Diencephalon (tissue), 1 donor: ENCODE measurements around the gene RIOX2. TPM values are rescaled to one million over a fixed set of nuclear protein-coding genes. Genes with fewer than 3 reads are reported as not detected.

ENCODE experiments used
- total RNA-seq: library from RNA; depleted of rRNA; stranded (reverse); fragments of >200 nt; gene quantifications from one replicate; pipeline ENCODE4 v1.2.3, GENCODE V29; 2014

Gene RIOX2
- total RNA-seq = 27.7 TPM

GRCh38 chr3:97971679-97972567 is at the start of gene RIOX2:
RIOX2 (minus strand) TSS chr3:97972431; CDS start chr3:97967593, 4,838 bp downstream.

Other genes with a start within 250 kb of the RIOX2 start
- gene ARL6, start 207.7 kb downstream of the RIOX2 start, total RNA-seq = 57.2 TPM
- 9.2 TPM for gene CRYBG3, start 150.4 kb downstream of the RIOX2 start, total RNA-seq
- gene GABRR3, start 62.9 kb upstream of the RIOX2 start, total RNA-seq = not detected
- gene OR5AC2, start 114.7 kb upstream of the RIOX2 start, total RNA-seq = not detected
- gene OR5H1, start 158.3 kb upstream of the RIOX2 start, total RNA-seq = not detected
- not detected for gene OR5H14, start 175.0 kb upstream of the RIOX2 start, total RNA-seq
- not detected for gene OR5H15, start 194.3 kb upstream of the RIOX2 start, total RNA-seq